Activated CD4-positive, alpha-beta T cell treated with anti-CD3 and anti-CD28 coated beads, Interleukin-2, amount 50 U/mL, for 4 hours (primary cell): ENCODE results near the gene NAB1.

Experiments
- DNase-seq, 2 experiments: peaks; one replicate each; pipeline ENCODE4 v3.0.0-alpha.2; 2020

The NAB1 gene

GRCh38 chr2:190637903-190638618, 10.8 kb upstream of the NAB1 start:
- DNase-seq, result no peak

- DNase-seq, result no peak
Measured at GRCh38 chr2:190640117-190640516, 8.8 kb upstream of the NAB1 start.

GRCh38 chr2:190641469-190641868, 7.4 kb upstream of the NAB1 start:
- DNase-seq, result no peak

- DNase-seq, result no peak
Measured at GRCh38 chr2:190646780-190647522, 1.9 kb upstream of the NAB1 start.

GRCh38 chr2:190648289-190649034, 421 bp upstream of the NAB1 start:
- peak; percentile 89 to 93 for DNase-seq

GRCh38 chr2:190649798-190650390, 1.0 kb downstream of the NAB1 start:
- DNase-seq, result no peak

- no peak for DNase-seq
Measured at GRCh38 chr2:190651413-190651812, 2.5 kb downstream of the NAB1 start.

GRCh38 chr2:190653231-190653630, 4.3 kb downstream of the NAB1 start:
- no peak for DNase-seq

- DNase-seq, result no peak
Measured at GRCh38 chr2:190653931-190654330, 5.0 kb downstream of the NAB1 start.

- no peak for DNase-seq
Measured at GRCh38 chr2:190655113-190655512, 6.2 kb downstream of the NAB1 start.

- DNase-seq, result no peak
Measured at GRCh38 chr2:190655570-190655969, 6.7 kb downstream of the NAB1 start.

GRCh38 chr2:190656301-190656700, 7.4 kb downstream of the NAB1 start:
- no peak for DNase-seq

- no peak for DNase-seq
Measured at GRCh38 chr2:190657474-190658255, 8.8 kb downstream of the NAB1 start.

- DNase-seq, result no peak
Measured at GRCh38 chr2:190659553-190659952, 10.7 kb downstream of the NAB1 start.

- DNase-seq, result no peak
Measured at GRCh38 chr2:190662754-190663153, 13.9 kb downstream of the NAB1 start.

- DNase-seq, result no peak
Measured at GRCh38 chr2:190663348-190663747, 14.5 kb downstream of the NAB1 start.

- DNase-seq, result no peak
Measured at GRCh38 chr2:190663839-190664238, 15.0 kb downstream of the NAB1 start.

- DNase-seq, result no peak
Measured at GRCh38 chr2:190664240-190664639, 15.4 kb downstream of the NAB1 start.

GRCh38 chr2:190666895-190667294, 18.0 kb downstream of the NAB1 start:
- no peak for DNase-seq

GRCh38 chr2:190668892-190669291, 20.0 kb downstream of the NAB1 start:
- no peak for DNase-seq

- no peak for DNase-seq
Measured at GRCh38 chr2:190670182-190670946, 21.5 kb downstream of the NAB1 start.
